Fibroblast of lung (primary cell): ENCODE results near the gene REC8. TPM values are rescaled to one million over a fixed set of nuclear protein-coding genes. Genes with fewer than 3 reads are reported as not detected.

Experiments
- DNase-seq, 2 donors: peaks; one replicate each; pipeline versions ENCODE4 v3.0.0 to v3.0.0-alpha.2; 2010; ENCODE audit warnings: low read depth in 2 of 2
- H2AFZ ChIP-seq: 2 replicates; pipeline ENCODE4 v1.5.1; 2012; ENCODE audit warnings: low read length, control low read depth, inconsistent platforms
- H3K27ac ChIP-seq: 2 replicates; pipeline ENCODE4 v1.5.1; 2011; ENCODE audit warnings: low read length, control low read depth; ENCODE audit not compliant: insufficient read depth
- H3K27me3 ChIP-seq: 2 replicates; pipeline ENCODE4 v1.5.1; 2011; ENCODE audit warnings: mild to moderate bottlenecking, low read length; ENCODE audit not compliant: control insufficient read depth, insufficient read depth
- H3K36me3 ChIP-seq: 2 replicates; pipeline ENCODE4 v1.5.1; 2011; ENCODE audit warnings: low read length; ENCODE audit not compliant: control insufficient read depth, insufficient read depth
- H3K4me1 ChIP-seq: 2 replicates; pipeline ENCODE4 v1.5.1; 2011; ENCODE audit warnings: low read length; ENCODE audit not compliant: control insufficient read depth, insufficient read depth; ENCODE audit errors: extremely low read depth
- H3K4me2 ChIP-seq: 2 replicates; pipeline ENCODE4 v1.5.1; 2011; ENCODE audit warnings: low read length, control low read depth; ENCODE audit not compliant: insufficient read depth; ENCODE audit errors: extremely low read depth
- H3K4me3 ChIP-seq, 4 experiments: fragments of 200-600 bp in 1 of 4; sonication (generic) in 1 of 4; replicated peaks in 1 of 4; 2 replicates each; pipeline ENCODE4 v1.5.1; 2011 to 2016; ENCODE audit warnings: low read length in 4 of 4, low read depth in 3 of 4, mild to moderate bottlenecking in 3 of 4, control low read depth in 2 of 4, inconsistent platforms in 1 of 4, mixed read lengths in 1 of 4; ENCODE audit not compliant: insufficient read depth in 1 of 4; ENCODE audit errors: control extremely low read depth in 1 of 4
- H3K79me2 ChIP-seq: 2 replicates; pipeline ENCODE4 v1.5.1; 2012; ENCODE audit warnings: mild to moderate bottlenecking, low read length, inconsistent platforms; ENCODE audit not compliant: control insufficient read depth, insufficient read depth
- H3K9ac ChIP-seq: 2 replicates; pipeline ENCODE4 v1.5.1; 2011; ENCODE audit warnings: mild to moderate bottlenecking, low read length, control low read depth; ENCODE audit not compliant: insufficient read depth
- H3K9me3 ChIP-seq: 2 replicates; pipeline ENCODE4 v1.5.1; 2012; ENCODE audit warnings: low read depth, low read length; ENCODE audit not compliant: control insufficient read depth, insufficient read depth
- H4K20me1 ChIP-seq: 2 replicates; pipeline ENCODE4 v1.5.1; 2011; ENCODE audit warnings: low read length; ENCODE audit not compliant: control insufficient read depth, insufficient read depth; ENCODE audit errors: extremely low read depth
- EZH2 ChIP-seq: IDR thresholded peaks from 2 replicates; pipeline ENCODE4 v1.5.1; 2012; ENCODE audit warnings: low read length, control low read depth, mild to moderate bottlenecking; ENCODE audit errors: missing control alignments
- polyA plus RNA-seq, 2 donors: library from polyadenylated mRNA; depleted of rRNA in 1 of 2; stranded (reverse) in 1 of 2; unstranded in 1 of 2; fragments of >200 nt; gene quantifications; 2 replicates each; pipeline ENCODE4 v1.2.1, GENCODE V29; 2011 to 2012; ENCODE audit warnings: missing spikeins in 1 of 2
- total RNA-seq: library from RNA; depleted of rRNA; stranded (reverse); fragments of >200 nt; gene quantifications from 2 replicates; pipeline ENCODE4 v1.2.1, GENCODE V29; 2014
- TF ChIP-seq, protein P1 (sequence below), 2 donors: IDR thresholded peaks in 1 of 2; conservative IDR thresholded peaks in 1 of 2; 1 replicate in 1 of 2; 2 replicates in 1 of 2; pipeline ENCODE4 v1.5.1; 2011 to 2012; ENCODE audit warnings: low read length in 2 of 2, control low read depth in 1 of 2, inconsistent platforms in 1 of 2, low read depth in 1 of 2, mild to moderate bottlenecking in 1 of 2

The REC8 gene
- total and polyA plus RNA-seq, 2 donors (not counting 1 experiment from before 2014, with no cell fraction given), result 1.8 to 2.2 TPM

DNA sequence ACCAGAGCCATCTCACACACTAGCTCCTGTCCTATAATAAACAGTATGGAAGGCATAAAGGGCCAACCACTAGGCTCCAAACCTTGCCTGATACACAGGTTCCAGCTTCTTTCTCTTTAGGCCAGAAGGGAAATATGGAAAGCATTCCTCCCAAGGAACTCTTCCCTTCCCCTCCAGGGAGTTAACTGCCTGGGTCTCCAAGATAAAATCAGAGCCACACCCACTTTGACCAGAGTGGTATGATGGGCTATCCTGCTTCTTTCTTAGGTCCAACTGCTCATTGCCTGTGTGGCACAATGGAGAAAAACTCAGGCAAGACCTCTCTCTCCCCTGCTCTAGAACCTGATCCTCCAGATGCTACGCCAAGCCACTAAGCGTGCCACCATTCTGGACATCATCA lies 35.7 kb downstream of the REC8 start:
- Histone ChIP-seq H3K36me3 (peaks cover 22% of the 10 kb centered on the region), H3K79me2 (peaks cover 3% of the 10 kb centered on the region), H3K27ac (no peak overlapping the region), H3K4me3 (no peak overlapping the region), H3K9ac (no peak overlapping the region), H3K9me3 (no peaks in the 10 kb centered on the region), H4K20me1 (no peaks in the 10 kb centered on the region), H3K27me3 (no peaks in the 10 kb centered on the region), H2AFZ (no peak overlapping the region), H3K4me2 (no peak overlapping the region), H3K4me1 (peaks cover 2% of the 10 kb centered on the region)
- no peak for DNase-seq
- TF ChIP-seq EZH2, result no peak
- TF ChIP-seq, protein P1, sequence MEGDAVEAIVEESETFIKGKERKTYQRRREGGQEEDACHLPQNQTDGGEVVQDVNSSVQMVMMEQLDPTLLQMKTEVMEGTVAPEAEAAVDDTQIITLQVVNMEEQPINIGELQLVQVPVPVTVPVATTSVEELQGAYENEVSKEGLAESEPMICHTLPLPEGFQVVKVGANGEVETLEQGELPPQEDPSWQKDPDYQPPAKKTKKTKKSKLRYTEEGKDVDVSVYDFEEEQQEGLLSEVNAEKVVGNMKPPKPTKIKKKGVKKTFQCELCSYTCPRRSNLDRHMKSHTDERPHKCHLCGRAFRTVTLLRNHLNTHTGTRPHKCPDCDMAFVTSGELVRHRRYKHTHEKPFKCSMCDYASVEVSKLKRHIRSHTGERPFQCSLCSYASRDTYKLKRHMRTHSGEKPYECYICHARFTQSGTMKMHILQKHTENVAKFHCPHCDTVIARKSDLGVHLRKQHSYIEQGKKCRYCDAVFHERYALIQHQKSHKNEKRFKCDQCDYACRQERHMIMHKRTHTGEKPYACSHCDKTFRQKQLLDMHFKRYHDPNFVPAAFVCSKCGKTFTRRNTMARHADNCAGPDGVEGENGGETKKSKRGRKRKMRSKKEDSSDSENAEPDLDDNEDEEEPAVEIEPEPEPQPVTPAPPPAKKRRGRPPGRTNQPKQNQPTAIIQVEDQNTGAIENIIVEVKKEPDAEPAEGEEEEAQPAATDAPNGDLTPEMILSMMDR (conservative IDR thresholded peaks at IDR 0.05 in 1 of 2, IDR thresholded peaks at IDR 0.05 in 1 of 2; ENCODE audit: low read depth in 1 of 2, low read length in 2 of 2), result no peak

DNA sequence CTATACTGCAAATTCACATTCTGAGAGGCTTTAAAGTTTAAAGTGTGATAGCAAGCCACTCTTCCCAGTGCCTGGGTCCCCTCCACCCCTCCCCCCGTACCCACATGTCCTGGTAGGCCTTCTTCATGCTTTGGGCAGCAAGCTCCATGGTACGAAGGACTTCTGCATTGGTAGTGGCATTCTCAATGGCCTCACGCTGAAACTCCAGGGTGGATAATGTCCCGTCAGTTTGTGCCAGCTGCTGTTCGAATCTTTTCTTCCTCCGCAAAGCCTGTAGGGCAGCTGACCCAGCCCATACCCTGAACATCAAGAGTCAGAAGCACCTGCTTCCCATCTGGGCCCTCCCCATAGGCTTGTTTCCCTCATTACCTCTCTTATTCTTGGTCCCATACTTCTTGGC lies 39.4 kb downstream of the REC8 start:
- no peak for DNase-seq
- peaks cover 9% of the 10 kb centered on the region for H3K4me1 ChIP-seq
- H3K79me2 ChIP-seq, result peaks cover 3% of the 10 kb centered on the region
- no peak overlapping the region for H3K4me3 ChIP-seq
- TF ChIP-seq, protein P1 (conservative IDR thresholded peaks at IDR 0.05 in 1 of 2, IDR thresholded peaks at IDR 0.05 in 1 of 2; ENCODE audit: low read depth in 1 of 2, low read length in 2 of 2), result no peak
- TF ChIP-seq EZH2, result no peak
- H2AFZ ChIP-seq, result no peak overlapping the region
- H4K20me1 ChIP-seq, result no peaks in the 10 kb centered on the region
- no peaks in the 10 kb centered on the region for H3K27me3 ChIP-seq
- H3K36me3 ChIP-seq, result peaks cover 15% of the 10 kb centered on the region
- no peak overlapping the region for H3K27ac ChIP-seq
- no peak overlapping the region for H3K4me2 ChIP-seq
- H3K9me3 ChIP-seq, result no peaks in the 10 kb centered on the region
- H3K9ac ChIP-seq, result no peak overlapping the region

DNA sequence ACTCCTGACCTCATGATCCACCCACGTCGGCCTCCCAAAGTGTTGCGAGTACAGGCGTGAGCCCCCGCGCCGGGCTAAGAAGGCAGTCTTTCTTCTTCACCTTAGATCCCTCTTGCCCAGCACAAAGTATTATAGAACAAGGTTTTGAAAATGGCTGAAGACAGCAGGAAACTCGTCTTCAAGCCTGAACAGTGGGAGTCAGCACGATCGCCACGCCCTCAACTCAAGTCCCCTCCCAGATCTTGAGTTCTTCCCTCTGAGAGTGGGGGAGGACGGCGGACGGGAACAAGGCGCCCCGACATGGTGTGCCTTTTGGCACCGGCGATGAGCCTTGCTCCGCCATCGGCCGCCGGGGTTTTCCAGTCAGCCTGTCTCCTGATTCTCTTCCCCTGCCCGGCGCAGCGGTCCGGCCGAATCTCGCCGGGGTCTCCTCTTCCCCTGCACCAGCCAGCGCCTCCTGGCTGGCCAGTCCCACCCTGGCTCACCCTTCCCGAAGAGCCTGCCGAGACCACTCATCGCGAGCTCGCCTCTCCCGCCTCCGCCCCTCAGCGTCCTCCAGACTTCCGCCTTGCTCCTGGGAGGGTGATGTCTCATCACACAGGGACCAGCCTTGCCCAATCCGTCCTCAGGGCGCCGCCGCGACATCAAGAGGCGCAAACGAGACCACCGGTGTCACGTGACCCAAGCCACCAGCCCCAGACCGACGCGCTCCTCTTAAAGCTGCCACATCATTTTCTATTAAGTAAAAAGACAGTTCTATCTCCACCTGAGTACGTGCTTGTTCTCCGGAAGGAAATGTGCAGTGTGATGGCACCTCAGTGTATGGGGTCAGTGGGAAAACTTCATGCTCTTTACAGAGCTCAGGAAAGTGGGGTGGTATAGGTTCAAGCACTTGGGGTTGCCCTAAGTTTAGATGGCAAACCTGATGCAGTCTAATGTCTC lies 41.3 kb downstream of the REC8 start, which contains the start of gene CHMP4A:
Gene CHMP4A, minus strand, starts transcription at position 565 of the 942 bp plus-strand sequence. Its CDS starts 49 bp downstream, at position 516.
- Histone ChIP-seq H3K9me3 (no peaks in the 10 kb centered on the region), H2AFZ (peak within 1 kb of the TSS; percentile 97), H3K27ac (peak within 1 kb of the TSS; percentile 99), H3K9ac (peak within 1 kb of the TSS; percentile 99), H3K79me2 (peaks cover 3% of the 10 kb centered on the region), H3K4me2 (peak within 1 kb of the TSS; percentile 98), H3K4me1 (peaks cover 9% of the 10 kb centered on the region), H4K20me1 (no peaks in the 10 kb centered on the region), H3K36me3 (peaks cover 11% of the 10 kb centered on the region), H3K27me3 (no peaks in the 10 kb centered on the region), H3K4me3 (peak within 1 kb of the TSS; percentile 80 to 96 (median 84))
- peak; percentile 98 to 99 for DNase-seq
- TF ChIP-seq, protein P1 (conservative IDR thresholded peaks at IDR 0.05 in 1 of 2, IDR thresholded peaks at IDR 0.05 in 1 of 2; ENCODE audit: low read depth in 1 of 2, low read length in 2 of 2), result peak in 1 of 2 donors; percentile 33
- TF ChIP-seq EZH2, result no peak
